Stimulated activated CD8-positive, alpha-beta memory T cell treated with anti-CD3 and anti-CD28 coated beads, Interleukin-12 subunit alpha, Interleukin-12 subunit beta, amount 100 ng/mL, for 1 hour (primary cell): Measurements from ENCODE around the gene SNX33.
"Not testable (repeated sequence)": the region's sequence is repeated elsewhere in the genome, so short reads cannot be mapped to it uniquely, and the experiment has no call there.

Source experiments
- DNase-seq: peaks from one replicate; pipeline ENCODE4 v3.0.0-alpha.2; 2020; ENCODE audit warnings: low read depth

SNX33 gene

DNA sequence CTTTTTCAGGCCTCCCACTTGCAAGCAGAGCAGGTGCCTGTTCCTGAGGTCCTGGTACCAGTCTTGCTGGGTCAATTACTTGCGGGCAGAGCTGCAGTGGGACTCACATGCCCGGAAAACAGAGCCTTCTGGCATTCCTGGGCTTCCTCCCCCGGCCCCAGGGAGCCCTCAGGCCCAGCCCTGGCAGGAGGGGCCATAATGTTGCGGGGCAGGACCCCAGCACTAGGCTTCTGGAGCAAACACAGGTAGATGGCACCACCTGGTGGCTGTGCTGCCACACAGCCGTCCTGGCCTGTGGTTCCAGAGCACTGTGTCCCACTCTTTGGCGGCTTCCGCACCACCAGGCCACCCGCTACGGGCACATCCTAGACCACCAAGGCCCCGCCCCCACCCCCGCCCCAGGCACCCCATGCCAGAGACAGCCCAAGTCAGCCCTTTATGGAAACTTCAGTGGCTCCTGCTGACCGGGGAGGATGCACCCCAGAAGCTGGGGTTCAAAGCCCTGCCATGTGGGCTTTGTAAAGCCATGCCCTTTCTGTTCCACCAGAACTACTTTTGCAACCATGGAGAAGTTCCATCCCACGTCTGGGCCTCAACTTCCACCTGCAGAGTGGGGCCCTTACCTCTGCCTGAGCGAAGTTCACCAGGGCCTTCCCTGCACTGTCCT is 36.1 kb downstream of the SNX33 start:
- DNase-seq: peak; percentile 36

DNA sequence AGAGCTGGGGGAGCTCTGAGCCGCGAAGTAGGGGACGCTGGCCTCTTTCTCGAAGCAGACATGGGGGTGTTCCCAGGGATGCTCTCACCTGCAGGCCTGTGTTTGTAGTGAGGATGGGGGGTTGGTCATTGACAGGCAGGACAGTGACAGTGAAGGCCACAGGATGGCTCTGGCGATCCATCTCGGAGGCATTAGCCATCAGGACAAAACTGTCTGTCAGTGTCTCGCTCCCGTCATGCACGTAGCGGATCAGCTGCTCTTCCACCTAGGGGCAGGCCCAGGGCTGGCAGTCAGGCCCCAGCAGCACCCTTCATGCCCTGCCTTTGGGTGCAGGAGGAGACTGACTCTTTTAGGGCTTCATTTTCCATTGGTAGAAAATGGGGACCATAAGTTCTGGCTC is 36.9 kb downstream of the SNX33 start:
- DNase-seq: no peak

- DNase-seq: no peak
Measured at GRCh38 chr15:75685195-75685594, 37.5 kb downstream of the SNX33 start.

GRCh38 chr15:75686212-75686642 is 38.5 kb downstream of the SNX33 start:
- peak; percentile 45 for DNase-seq

DNA sequence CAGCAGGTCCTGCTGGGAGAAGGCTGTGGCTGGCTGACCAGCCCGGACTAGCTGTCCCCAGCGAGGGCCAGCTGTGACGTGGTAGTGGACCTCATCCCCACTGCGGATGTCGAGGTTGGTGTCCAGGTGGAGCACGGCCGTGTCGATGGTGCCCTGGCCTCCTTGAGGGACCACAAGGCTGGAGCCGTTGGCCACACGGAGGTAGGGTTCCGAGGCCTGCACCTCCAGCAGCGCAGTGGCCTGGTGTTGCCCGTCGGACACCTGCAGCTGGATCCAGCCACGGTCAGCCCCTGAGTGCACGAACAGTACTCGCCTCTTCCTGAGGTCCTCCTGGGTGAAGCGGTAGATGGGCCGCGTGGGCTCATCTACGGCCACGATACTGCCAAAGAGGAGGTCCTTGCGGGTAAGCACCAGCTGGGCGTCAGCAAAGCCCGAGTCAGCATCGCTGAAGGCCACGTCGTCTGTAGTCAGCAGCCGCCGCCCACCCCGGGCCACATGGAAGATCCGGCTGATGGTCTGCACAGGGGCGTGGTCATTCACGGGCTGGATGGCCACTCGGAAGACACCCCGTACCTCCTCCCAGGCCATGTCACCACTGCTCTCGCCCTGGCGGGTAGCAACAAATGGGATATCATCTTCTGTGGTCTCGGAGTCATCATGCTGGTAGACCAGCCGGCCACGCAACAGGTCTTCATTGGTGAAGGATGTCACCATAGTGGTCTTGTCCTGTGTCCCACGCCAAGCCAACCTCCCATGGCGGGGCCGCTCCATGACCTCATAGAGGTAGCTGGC is 40.0 kb downstream of the SNX33 start:
- no peak for DNase-seq

DNA sequence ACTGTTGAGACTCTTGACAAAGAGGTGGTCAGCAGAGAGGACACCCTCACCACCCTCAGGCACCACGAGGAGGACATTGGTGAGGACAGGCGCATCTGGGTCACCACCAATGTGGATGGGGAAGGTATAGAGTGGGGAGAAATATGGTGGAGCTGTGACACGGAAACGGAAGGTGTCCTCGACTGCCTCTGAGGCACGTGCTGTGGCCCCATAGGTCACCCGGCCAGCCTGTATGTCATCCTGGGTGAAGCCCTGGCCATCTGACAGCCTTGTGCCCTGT is 40.5 kb downstream of the SNX33 start:
- no peak for DNase-seq

DNA sequence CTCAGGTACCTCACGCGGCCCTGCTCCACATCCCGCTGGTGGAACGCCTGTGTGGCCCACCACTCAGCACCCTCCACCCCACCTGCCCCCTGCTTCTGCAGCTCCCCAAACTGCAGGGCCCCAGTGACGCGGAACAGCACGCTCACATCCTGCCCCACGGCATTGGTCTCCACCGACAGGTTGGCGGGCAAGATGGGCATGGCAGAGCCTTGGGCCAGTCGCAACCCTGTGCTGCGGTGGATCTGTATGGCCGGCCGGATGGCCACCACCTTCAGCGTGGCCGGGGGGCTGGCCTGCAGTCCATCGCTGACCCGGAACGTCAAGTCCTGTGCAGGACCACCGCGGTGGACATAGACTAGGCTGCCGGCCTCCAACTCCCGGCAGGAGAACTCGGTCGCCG is 41.1 kb downstream of the SNX33 start:
- DNase-seq: no peak

DNA sequence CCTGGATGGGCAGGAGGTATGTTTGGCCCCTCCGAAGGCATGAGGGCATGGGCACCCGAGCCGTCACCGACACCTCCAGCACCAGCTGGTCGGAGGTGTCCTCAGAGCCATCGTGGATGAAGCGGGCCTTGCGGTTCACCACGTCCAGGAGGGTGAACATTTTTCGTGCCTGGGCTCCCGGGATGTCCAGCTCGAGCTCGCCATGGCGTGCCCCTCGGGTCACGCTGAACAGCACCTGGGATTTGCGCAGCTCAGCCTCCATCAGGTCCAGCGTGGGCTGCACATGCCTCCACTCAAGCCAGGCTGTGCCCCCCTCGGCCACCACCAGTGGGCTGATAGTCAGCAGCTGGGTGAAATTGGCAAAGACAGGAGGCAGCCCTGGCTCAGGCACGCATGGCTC is 41.7 kb downstream of the SNX33 start:
- DNase-seq: not testable (repeated sequence)

- DNase-seq: not testable (repeated sequence)
Measured at GRCh38 chr15:75692311-75692710, 44.6 kb downstream of the SNX33 start.

GRCh38 chr15:75693028-75693427 is 45.3 kb downstream of the SNX33 start:
- DNase-seq: not testable (repeated sequence)

DNA sequence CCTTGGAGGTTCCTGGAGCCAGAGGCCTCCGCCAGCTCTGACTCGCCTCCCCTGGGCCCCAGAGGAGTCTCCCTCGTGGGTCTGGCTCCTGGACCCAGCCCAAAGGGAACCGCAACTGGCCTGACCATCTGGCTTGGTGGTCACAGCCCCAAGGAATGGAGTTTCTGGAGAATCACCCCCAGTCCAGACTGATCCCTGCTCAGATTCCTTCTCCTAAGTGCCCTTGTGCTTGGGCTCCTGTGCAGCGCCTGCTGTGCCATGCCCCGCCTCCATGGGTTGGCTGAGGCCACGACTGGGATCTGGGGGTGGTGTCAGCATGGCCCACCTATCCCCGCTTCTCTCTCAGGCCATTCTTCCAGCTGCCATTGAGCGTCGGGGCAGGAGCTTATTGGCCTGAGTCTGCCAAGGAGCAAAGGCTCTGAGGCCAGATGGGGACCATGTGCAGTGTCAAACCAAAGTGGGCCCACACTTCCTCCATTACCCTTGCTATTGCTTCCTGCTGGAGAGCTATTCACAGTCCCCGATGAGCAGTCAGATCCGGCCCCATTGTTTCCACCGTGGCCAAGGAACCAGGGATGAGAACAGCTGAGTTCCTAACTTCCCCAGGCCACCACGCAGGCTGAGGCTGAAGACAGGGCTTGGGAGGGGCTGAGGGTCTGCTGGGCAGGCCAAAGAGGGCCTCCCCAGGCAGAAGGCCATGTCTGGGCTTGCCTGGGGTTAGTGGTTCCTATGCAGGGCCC is 46.0 kb downstream of the SNX33 start:
- DNase-seq: no peak

DNA sequence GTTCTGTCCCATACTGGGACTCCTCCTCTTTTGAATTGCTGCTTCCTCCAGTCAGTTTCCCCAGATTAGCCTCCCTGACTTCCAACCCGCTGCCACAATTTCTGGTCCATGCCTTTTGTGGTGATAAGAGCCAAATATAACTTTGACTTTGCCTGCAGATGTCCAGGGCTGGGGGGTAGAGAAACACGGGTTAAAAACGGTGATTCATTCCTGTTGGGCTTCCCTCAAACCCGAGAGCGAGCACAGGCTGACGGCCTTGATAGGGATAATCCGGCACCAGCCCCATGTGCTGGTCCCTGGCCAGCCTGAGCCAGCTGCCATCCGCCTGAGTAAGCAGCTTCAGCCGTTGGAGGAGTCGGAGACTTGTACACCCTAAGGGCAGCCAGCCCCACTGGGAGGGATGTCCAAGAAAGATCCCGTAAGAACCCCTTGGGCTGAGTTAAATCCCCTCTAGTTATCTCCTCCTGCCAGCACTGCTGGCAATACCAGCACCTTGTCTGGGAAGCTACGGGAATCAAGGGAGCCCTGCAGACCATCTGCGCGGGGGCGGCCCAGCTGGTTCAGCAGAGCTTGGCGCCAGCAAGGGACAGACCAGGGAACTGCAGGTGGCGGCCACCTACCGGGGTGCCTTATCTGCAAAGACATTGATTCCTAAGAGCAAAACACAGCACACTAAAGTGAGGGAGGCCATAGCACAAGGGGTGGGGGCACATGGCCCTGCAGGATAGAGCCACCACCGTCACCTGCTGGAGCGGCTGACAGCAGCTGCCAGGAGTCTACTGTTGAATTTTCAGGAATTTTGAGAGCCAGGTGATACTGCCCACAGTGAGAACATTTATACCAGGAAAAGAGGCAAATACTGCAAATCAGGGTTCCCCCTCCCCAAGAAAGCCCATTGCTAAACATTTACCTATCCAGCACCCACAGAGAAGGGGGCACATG is 46.8 kb downstream of the SNX33 start:
- DNase-seq: no peak

- DNase-seq: no peak
Measured at GRCh38 chr15:75695220-75695619, 47.5 kb downstream of the SNX33 start.

DNA sequence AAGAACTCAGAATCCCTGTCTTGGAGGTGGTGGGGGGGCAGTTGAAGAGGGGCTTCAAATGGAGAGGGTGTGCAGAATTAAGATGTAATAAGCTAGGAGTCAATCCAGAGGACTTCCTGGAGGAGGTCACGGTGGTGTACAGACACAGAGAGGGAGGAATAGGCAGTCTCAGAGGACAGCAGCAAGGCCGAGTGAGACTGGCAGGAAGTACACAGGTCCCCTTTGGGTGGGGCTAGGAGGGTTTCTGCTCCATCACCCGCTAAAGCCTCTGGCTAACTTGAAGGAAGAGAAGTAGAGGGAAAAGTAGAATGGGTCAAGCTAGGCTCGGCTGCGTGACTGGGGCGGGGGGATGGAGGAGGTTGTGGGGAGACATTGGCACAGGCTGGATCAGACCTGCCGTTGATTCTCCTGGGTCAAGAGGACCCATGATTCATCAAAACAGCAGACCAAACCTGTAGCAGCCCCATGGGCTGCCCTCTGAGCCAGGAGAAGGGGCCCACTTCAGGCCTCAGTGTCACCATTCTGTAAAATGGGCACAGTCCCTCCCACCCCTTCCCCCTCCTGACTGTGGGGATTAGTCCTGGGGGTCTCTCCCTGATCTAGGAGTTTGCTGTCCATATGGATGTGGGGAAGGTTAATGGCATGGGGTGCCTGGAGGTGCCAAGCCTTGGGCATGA is 48.1 kb downstream of the SNX33 start:
- no peak for DNase-seq

GRCh38 chr15:75696311-75696720 is 48.6 kb downstream of the SNX33 start:
- DNase-seq: no peak

- no peak for DNase-seq
Measured at GRCh38 chr15:75696854-75697259, 49.1 kb downstream of the SNX33 start.

DNA sequence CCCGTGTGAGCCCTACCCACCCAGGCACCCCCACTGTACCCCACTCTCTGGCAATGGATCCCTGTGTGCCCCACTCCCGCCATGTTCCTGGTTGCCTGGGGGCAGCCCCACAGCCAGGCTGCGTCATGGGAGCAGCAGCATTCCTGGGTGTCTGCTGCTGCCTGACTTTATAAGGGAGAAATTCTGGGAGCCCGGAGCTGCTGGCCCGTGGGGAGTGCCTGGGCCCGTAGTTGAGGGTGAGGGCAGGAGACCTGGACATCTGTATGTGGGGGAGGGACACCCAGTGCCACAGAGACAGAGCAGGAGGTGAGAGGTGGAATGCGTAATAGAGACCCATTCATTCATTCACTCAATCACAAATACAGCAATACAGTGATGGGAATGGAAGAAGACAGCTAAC is 49.8 kb downstream of the SNX33 start:
- no peak for DNase-seq

DNA sequence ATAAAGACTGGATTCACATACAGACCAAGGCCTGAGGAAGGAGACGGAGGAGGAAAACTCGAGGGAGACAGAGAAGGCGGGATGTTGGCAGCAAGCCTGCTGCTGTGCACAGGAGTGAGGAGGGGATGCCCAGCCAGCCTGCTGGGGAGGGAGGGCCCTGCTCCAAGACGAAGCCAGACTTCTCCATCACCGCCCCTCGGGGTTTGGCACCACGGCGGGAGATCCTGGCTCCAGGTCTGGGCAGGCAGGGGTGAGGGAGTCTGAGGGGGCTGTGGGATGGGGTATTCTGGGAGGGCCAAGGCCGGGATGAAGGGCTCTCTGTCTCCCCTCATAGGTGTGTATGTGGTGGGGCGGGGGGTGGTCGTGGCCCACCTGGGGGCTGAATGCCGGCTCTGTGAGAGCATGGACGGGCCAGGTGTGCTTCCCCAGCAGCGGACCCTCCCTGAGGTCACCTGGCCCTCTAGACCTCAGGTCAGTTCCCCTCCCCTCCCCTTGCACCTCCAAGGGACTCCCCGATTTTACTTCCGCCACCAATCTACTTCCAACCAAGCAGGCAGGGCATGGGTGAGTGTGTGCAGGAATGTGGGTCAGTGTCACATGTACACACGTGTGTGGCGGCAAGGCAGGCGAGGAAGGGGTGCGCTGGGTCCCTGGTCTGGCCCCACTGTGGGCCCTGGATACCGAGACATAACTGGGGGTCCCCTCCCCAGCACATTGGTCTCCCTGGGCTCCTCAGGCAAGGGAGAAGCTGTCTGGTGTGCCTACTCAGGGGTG is 50.4 kb downstream of the SNX33 start:
- DNase-seq: not testable (repeated sequence)

GRCh38 chr15:75699517-75699916 is 51.8 kb downstream of the SNX33 start:
- DNase-seq: not testable (repeated sequence)
